HS-27A (cell line): ENCODE data around the gene CRYBA4.
A peak's percentile ranks its signal among the peaks of the same experiment; 100 is the strongest.

Source experiments
- DNase-seq: peaks from one replicate; pipeline ENCODE4 v3.0.0-alpha.2; 2012; ENCODE audit warnings: low read depth, missing footprints

The CRYBA4 gene

GRCh38 chr22:26624803-26625202 lies 3.0 kb downstream of the CRYBA4 start:
- DNase-seq: no peak

- no peak for DNase-seq
Measured at GRCh38 chr22:26629988-26630761, 8.4 kb downstream of the CRYBA4 start.

GRCh38 chr22:26631282-26631681 lies 9.5 kb downstream of the CRYBA4 start:
- DNase-seq: no peak

GRCh38 chr22:26632422-26633155 lies 10.8 kb downstream of the CRYBA4 start:
- DNase-seq: no peak

GRCh38 chr22:26634189-26634588 lies 12.4 kb downstream of the CRYBA4 start:
- DNase-seq: no peak

GRCh38 chr22:26635117-26635516 lies 13.4 kb downstream of the CRYBA4 start:
- no peak for DNase-seq

GRCh38 chr22:26636296-26636695 lies 14.5 kb downstream of the CRYBA4 start:
- no peak for DNase-seq

GRCh38 chr22:26642465-26643417 lies 21.0 kb downstream of the CRYBA4 start:
- DNase-seq: no peak

GRCh38 chr22:26643418-26644100 lies 21.8 kb downstream of the CRYBA4 start:
- no peak for DNase-seq

- no peak for DNase-seq
Measured at GRCh38 chr22:26646158-26646557, 24.4 kb downstream of the CRYBA4 start.

GRCh38 chr22:26648011-26648497 lies 26.3 kb downstream of the CRYBA4 start:
- DNase-seq: no peak

GRCh38 chr22:26648528-26649388 lies 27.0 kb downstream of the CRYBA4 start:
- DNase-seq: no peak

- no peak for DNase-seq
Measured at GRCh38 chr22:26650722-26651421, 29.1 kb downstream of the CRYBA4 start.

- no peak for DNase-seq
Measured at GRCh38 chr22:26651815-26652214, 30.1 kb downstream of the CRYBA4 start.

GRCh38 chr22:26656891-26657851 lies 35.4 kb downstream of the CRYBA4 start, which contains the start of gene MIAT:
TSS of gene MIAT (plus strand) at chr22:26657588.
- no peak for DNase-seq

- no peak for DNase-seq
Measured at GRCh38 chr22:26658161-26658560, 36.4 kb downstream of the CRYBA4 start.

- peak; percentile 77 for DNase-seq
Measured at GRCh38 chr22:26658671-26659478, 37.1 kb downstream of the CRYBA4 start.

GRCh38 chr22:26660356-26660755 lies 38.6 kb downstream of the CRYBA4 start:
- no peak for DNase-seq
